Effector memory CD4-positive, alpha-beta T cell (primary cell): ENCODE measurements around the gene GRAMD1B.
"Not testable (repeated sequence)": the region's sequence is repeated elsewhere in the genome, so short reads cannot be mapped to it uniquely, and the experiment has no call there.

Experiments used
- DNase-seq, 3 donors: peaks; one replicate each; pipeline ENCODE4 v3.0.0-alpha.2; 2020
- H3K27ac ChIP-seq: 2 replicates; pipeline ENCODE4 v1.7.0; 2013; ENCODE audit warnings: mild to moderate bottlenecking, low read length, moderate library complexity; ENCODE audit not compliant: insufficient read depth, poor library complexity, severe bottlenecking
- H3K27me3 ChIP-seq: replicated peaks from 2 replicates; pipeline ENCODE4 v1.7.0; 2013; ENCODE audit warnings: mild to moderate bottlenecking, low read length; ENCODE audit not compliant: insufficient read depth, control insufficient read depth, poor library complexity, severe bottlenecking
- H3K36me3 ChIP-seq: 2 replicates; pipeline ENCODE4 v1.7.0; 2013; ENCODE audit warnings: mild to moderate bottlenecking, low read length, moderate library complexity; ENCODE audit not compliant: control insufficient read depth, insufficient read depth
- H3K4me1 ChIP-seq: 2 replicates; pipeline ENCODE4 v1.7.0; 2013; ENCODE audit warnings: low read length, mild to moderate bottlenecking; ENCODE audit not compliant: control insufficient read depth, insufficient read depth, poor library complexity, severe bottlenecking
- H3K4me3 ChIP-seq: 2 replicates; pipeline ENCODE4 v1.7.0; 2013; ENCODE audit warnings: low read length, low read depth, mild to moderate bottlenecking; ENCODE audit not compliant: insufficient read depth, poor library complexity, severe bottlenecking
- H3K9me3 ChIP-seq: 2 replicates; pipeline ENCODE4 v1.7.0; 2013; ENCODE audit warnings: mild to moderate bottlenecking, low read length, moderate library complexity; ENCODE audit not compliant: control insufficient read depth

The GRAMD1B gene

GRCh38 chr11:123458501-123458900, 28.4 kb downstream of the GRAMD1B start:
- H3K27ac ChIP-seq: no peak overlapping the region

GRCh38 chr11:123460012-123460700, 30.1 kb downstream of the GRAMD1B start:
- DNase-seq: no peak
- H3K27me3 ChIP-seq: no peaks in the 10 kb centered on the region
- H3K36me3 ChIP-seq: no peaks in the 10 kb centered on the region
- no peak overlapping the region for H3K27ac ChIP-seq
- H3K9me3 ChIP-seq: no peaks in the 10 kb centered on the region
- peaks cover 7% of the 10 kb centered on the region for H3K4me1 ChIP-seq
- no peak overlapping the region for H3K4me3 ChIP-seq

More at GRCh38 chr11:123458501-123458900, 28.4 kb downstream of the GRAMD1B start:
- H3K4me3 ChIP-seq: no peak overlapping the region
- DNase-seq: no peak
- H3K9me3 ChIP-seq: no peaks in the 10 kb centered on the region
- no peaks in the 10 kb centered on the region for H3K36me3 ChIP-seq
- peaks cover 12% of the 10 kb centered on the region for H3K4me1 ChIP-seq
- no peaks in the 10 kb centered on the region for H3K27me3 ChIP-seq

- no peaks in the 10 kb centered on the region for H3K9me3 ChIP-seq
- H3K27ac ChIP-seq: no peak overlapping the region
- H3K4me3 ChIP-seq: no peak overlapping the region
- DNase-seq: no peak
- no peaks in the 10 kb centered on the region for H3K36me3 ChIP-seq
- peaks cover 7% of the 10 kb centered on the region for H3K4me1 ChIP-seq
- H3K27me3 ChIP-seq: no peaks in the 10 kb centered on the region
These were observed 31.1 kb downstream of the GRAMD1B start for GRCh38 chr11:123461164-123461563.

- H3K9me3 ChIP-seq, DNase-seq, H3K4me3 ChIP-seq, H3K36me3 ChIP-seq, H3K27me3 ChIP-seq, H3K4me1 ChIP-seq, H3K27ac ChIP-seq: not testable (repeated sequence)
These were observed 35.6 kb downstream of the GRAMD1B start for GRCh38 chr11:123465667-123466066.

- H3K27me3 ChIP-seq, H3K36me3 ChIP-seq, H3K4me3 ChIP-seq, DNase-seq, H3K4me1 ChIP-seq, H3K27ac ChIP-seq, H3K9me3 ChIP-seq: not testable (repeated sequence)
These were observed 36.1 kb downstream of the GRAMD1B start for GRCh38 chr11:123466172-123466571.

GRCh38 chr11:123469089-123469488, 39.0 kb downstream of the GRAMD1B start:
- no peak overlapping the region for H3K4me3 ChIP-seq
- H3K4me1 ChIP-seq: no peaks in the 10 kb centered on the region
- no peak for DNase-seq
- H3K27me3 ChIP-seq: no peaks in the 10 kb centered on the region
- H3K36me3 ChIP-seq: no peaks in the 10 kb centered on the region
- no peak overlapping the region for H3K27ac ChIP-seq
- no peaks in the 10 kb centered on the region for H3K9me3 ChIP-seq

- Histone ChIP-seq H3K36me3 (no peaks in the 10 kb centered on the region), H3K4me3 (no peak overlapping the region), H3K27ac (no peak overlapping the region), H3K9me3 (no peaks in the 10 kb centered on the region), H3K27me3 (no peaks in the 10 kb centered on the region), H3K4me1 (no peaks in the 10 kb centered on the region)
- no peak for DNase-seq
These were observed 39.5 kb downstream of the GRAMD1B start for GRCh38 chr11:123469586-123469985.

GRCh38 chr11:123470842-123471241, 40.8 kb downstream of the GRAMD1B start:
- DNase-seq: no peak
- Histone ChIP-seq H3K4me3 (no peak overlapping the region), H3K27me3 (no peaks in the 10 kb centered on the region)

GRCh38 chr11:123472236-123472935, 42.3 kb downstream of the GRAMD1B start:
- H3K4me3 ChIP-seq: no peak overlapping the region
- H3K9me3 ChIP-seq: no peaks in the 10 kb centered on the region
- no peak for DNase-seq
- H3K27ac ChIP-seq: no peak overlapping the region
- no peaks in the 10 kb centered on the region for H3K4me1 ChIP-seq
- H3K36me3 ChIP-seq: no peaks in the 10 kb centered on the region
- no peaks in the 10 kb centered on the region for H3K27me3 ChIP-seq

More at GRCh38 chr11:123470842-123471241, 40.8 kb downstream of the GRAMD1B start:
- no peaks in the 10 kb centered on the region for H3K9me3 ChIP-seq
- H3K36me3 ChIP-seq: no peaks in the 10 kb centered on the region
- H3K27ac ChIP-seq: no peak overlapping the region
- no peaks in the 10 kb centered on the region for H3K4me1 ChIP-seq

GRCh38 chr11:123473941-123474677, 44.0 kb downstream of the GRAMD1B start:
- no peaks in the 10 kb centered on the region for H3K36me3 ChIP-seq
- H3K4me3 ChIP-seq: no peak overlapping the region
- no peak overlapping the region for H3K27ac ChIP-seq
- no peaks in the 10 kb centered on the region for H3K27me3 ChIP-seq
- H3K9me3 ChIP-seq: no peaks in the 10 kb centered on the region
- no peak for DNase-seq
- no peaks in the 10 kb centered on the region for H3K4me1 ChIP-seq
